Rectal smooth muscle tissue (tissue), 1 donor: ENCODE results near the gene PHF3.

Experiments used
- H3K27ac ChIP-seq: one replicate; pipeline ENCODE4 v1.7.0; 2013; ENCODE audit warnings: low read depth, low read length, inconsistent platforms
- H3K27me3 ChIP-seq: one replicate; pipeline ENCODE4 v1.7.0; 2013; ENCODE audit warnings: low read length; ENCODE audit not compliant: control insufficient read depth, insufficient read depth
- H3K36me3 ChIP-seq: one replicate; pipeline ENCODE4 v1.7.0; 2013; ENCODE audit warnings: low read length; ENCODE audit not compliant: control insufficient read depth, insufficient read depth
- H3K4me1 ChIP-seq: one replicate; pipeline ENCODE4 v1.7.0; 2013; ENCODE audit warnings: low read length; ENCODE audit not compliant: control insufficient read depth, insufficient read depth
- H3K4me3 ChIP-seq: one replicate; pipeline ENCODE4 v1.7.0; 2013; ENCODE audit warnings: low read length
- H3K9ac ChIP-seq: one replicate; pipeline ENCODE4 v1.7.0; 2013; ENCODE audit warnings: low read length

Gene PHF3

GRCh38 chr6:63615590-63615989 lies 20.0 kb upstream of the PHF3 start:
- Histone ChIP-seq H3K27ac (no peak overlapping the region), H3K36me3 (no peaks in the 10 kb centered on the region), H3K9ac (no peak overlapping the region), H3K4me1 (no peaks in the 10 kb centered on the region), H3K4me3 (no peak overlapping the region), H3K27me3 (no peaks in the 10 kb centered on the region)

GRCh38 chr6:63624091-63624490 lies 11.5 kb upstream of the PHF3 start:
- Histone ChIP-seq H3K4me1 (no peaks in the 10 kb centered on the region), H3K4me3 (no peak overlapping the region), H3K27ac (no peak overlapping the region), H3K27me3 (no peaks in the 10 kb centered on the region), H3K9ac (no peak overlapping the region), H3K36me3 (no peaks in the 10 kb centered on the region)

DNA sequence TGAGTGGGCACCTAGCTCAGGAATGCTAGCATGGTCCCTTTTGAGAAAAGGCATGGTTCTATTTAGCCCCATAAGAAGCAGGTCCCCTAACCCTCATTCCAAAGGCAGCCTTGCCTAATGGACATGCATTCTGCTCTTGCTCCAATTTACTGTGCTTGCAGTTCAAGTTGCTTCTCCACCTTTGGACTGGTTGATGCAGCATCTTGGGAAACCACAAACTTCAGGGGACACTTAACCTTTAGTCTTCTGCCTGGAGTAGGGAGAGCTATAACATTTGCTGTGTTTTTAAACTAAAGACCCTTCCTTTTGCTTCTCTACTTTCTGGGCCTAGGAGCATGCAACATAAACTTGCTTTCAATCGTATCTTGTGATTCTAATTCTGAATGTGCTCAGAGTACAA lies 5.1 kb upstream of the PHF3 start:
- Histone ChIP-seq H3K9ac (no peak overlapping the region), H3K27ac (no peak overlapping the region), H3K4me1 (no peaks in the 10 kb centered on the region), H3K27me3 (no peaks in the 10 kb centered on the region), H3K36me3 (no peaks in the 10 kb centered on the region), H3K4me3 (no peak overlapping the region)

- H3K27ac ChIP-seq, result no peak overlapping the region
- H3K27me3 ChIP-seq, result no peaks in the 10 kb centered on the region
- H3K36me3 ChIP-seq, result no peaks in the 10 kb centered on the region
- H3K4me1 ChIP-seq, result peaks cover 12% of the 10 kb centered on the region
- no peak overlapping the region for H3K9ac ChIP-seq
- no peak overlapping the region for H3K4me3 ChIP-seq
These were observed 972 bp upstream of the PHF3 start for GRCh38 chr6:63634630-63635029.

DNA sequence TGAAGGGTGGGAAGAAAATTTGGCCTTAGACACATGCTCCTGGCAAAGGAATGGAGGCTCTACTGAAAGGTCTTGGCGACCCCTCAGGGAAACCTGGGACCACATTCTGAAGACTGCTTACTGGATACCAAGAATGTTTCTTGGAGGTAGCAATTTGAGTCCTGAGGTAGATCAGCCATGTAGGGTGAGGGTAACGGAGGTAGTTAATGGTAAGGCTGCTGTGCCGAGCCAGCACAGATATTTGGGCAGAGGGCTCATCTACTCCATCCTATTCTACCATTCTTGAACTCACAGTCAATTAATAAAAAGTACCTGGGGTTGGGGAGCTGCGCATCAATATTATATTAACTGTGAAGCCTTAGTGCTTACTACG lies 401 bp upstream of the PHF3 start:
- H3K9ac ChIP-seq, result no peak overlapping the region
- H3K27ac ChIP-seq, result peak overlapping the region; percentile 93
- H3K27me3 ChIP-seq, result no peaks in the 10 kb centered on the region
- peaks cover 13% of the 10 kb centered on the region for H3K4me1 ChIP-seq
- peak overlapping the region; percentile 93 for H3K4me3 ChIP-seq
- no peaks in the 10 kb centered on the region for H3K36me3 ChIP-seq

GRCh38 chr6:63636518-63637021 lies 968 bp downstream of the PHF3 start:
- no peaks in the 10 kb centered on the region for H3K27me3 ChIP-seq
- peak overlapping the region; percentile 93 for H3K27ac ChIP-seq
- H3K4me3 ChIP-seq, result peak overlapping the region; percentile 93
- H3K36me3 ChIP-seq, result no peaks in the 10 kb centered on the region
- H3K9ac ChIP-seq, result peak overlapping the region; percentile 86
- H3K4me1 ChIP-seq, result peaks cover 13% of the 10 kb centered on the region

- Histone ChIP-seq H3K36me3 (no peaks in the 10 kb centered on the region), H3K9ac (no peak overlapping the region), H3K4me1 (peaks cover 13% of the 10 kb centered on the region), H3K4me3 (peak overlapping the region; percentile 93), H3K27me3 (no peaks in the 10 kb centered on the region), H3K27ac (no peak overlapping the region)
These were observed 2.4 kb downstream of the PHF3 start for GRCh38 chr6:63637865-63638445.

GRCh38 chr6:63640062-63640461 lies 4.5 kb downstream of the PHF3 start:
- no peaks in the 10 kb centered on the region for H3K27me3 ChIP-seq
- H3K36me3 ChIP-seq, result no peaks in the 10 kb centered on the region
- no peak overlapping the region for H3K9ac ChIP-seq
- peaks cover 15% of the 10 kb centered on the region for H3K4me1 ChIP-seq
- H3K4me3 ChIP-seq, result no peak overlapping the region
- H3K27ac ChIP-seq, result no peak overlapping the region

DNA sequence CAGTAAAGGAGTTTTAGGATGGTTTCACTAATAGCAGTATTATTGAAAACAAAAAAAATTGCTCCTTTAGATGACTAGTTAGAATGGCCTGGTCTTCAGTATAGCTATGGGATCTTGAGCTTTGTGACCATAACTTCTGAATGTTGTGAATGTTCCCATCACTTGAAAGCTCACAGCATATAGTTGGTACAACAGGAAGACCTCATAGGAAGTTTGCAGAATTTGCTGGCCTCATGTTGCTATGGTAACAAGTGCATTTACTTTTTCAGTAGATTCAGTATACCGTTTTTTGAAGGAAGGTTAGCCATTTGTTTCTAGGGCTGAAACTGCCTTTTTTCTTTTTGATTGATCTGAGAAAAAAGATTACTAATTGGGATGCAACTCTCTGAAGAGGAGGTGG lies 8.3 kb downstream of the PHF3 start:
- Histone ChIP-seq H3K27me3 (no peaks in the 10 kb centered on the region), H3K36me3 (no peaks in the 10 kb centered on the region), H3K4me3 (no peak overlapping the region), H3K9ac (no peak overlapping the region), H3K4me1 (peaks cover 8% of the 10 kb centered on the region), H3K27ac (no peak overlapping the region)

- H3K27ac ChIP-seq, result no peak overlapping the region
- H3K4me1 ChIP-seq, result peaks cover 9% of the 10 kb centered on the region
- no peaks in the 10 kb centered on the region for H3K27me3 ChIP-seq
- H3K36me3 ChIP-seq, result no peaks in the 10 kb centered on the region
- H3K9ac ChIP-seq, result no peak overlapping the region
- no peak overlapping the region for H3K4me3 ChIP-seq
These were observed 9.2 kb downstream of the PHF3 start for GRCh38 chr6:63644668-63645326.

DNA sequence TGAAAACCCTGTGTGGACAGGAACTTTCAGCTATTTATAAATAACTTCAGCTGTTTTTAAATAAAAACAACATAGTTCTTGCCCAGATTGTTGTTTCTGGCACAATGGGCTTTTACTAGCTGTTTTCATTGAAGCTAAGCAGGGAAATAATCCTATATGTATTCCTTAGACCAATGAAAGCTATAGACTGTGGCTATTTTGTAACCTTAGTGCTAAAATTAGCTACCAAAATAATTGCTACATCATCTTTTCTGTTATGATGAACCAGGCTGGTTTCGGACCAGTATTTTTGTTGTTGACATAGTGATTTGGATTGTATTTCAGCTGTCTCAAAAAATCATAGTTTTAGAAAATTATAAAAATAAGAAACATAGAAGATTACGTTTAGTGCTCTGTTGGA lies 13.7 kb downstream of the PHF3 start:
- peaks cover 8% of the 10 kb centered on the region for H3K4me1 ChIP-seq
- no peak overlapping the region for H3K9ac ChIP-seq
- H3K36me3 ChIP-seq, result no peaks in the 10 kb centered on the region
- H3K27ac ChIP-seq, result no peak overlapping the region
- H3K4me3 ChIP-seq, result no peak overlapping the region
- no peaks in the 10 kb centered on the region for H3K27me3 ChIP-seq

DNA sequence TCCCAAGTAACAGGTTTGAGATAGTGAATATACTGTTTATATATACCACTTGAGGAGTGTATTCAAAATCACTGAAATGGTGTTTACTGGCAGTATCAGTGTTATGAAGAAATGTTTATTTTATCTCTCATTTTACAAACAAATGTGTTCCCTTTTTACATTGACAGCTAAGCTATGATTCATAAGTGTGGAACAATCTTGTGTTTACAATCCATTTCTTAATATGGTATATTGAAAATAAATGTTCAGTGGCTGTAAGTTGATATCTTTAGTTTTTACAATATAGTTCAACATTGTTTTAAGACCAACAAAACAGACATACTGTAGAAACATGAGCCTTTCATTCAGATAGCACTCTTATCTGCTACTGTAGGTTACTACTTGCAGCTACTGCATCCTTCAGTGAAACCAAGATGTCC lies 14.3 kb downstream of the PHF3 start:
- no peak overlapping the region for H3K4me3 ChIP-seq
- H3K36me3 ChIP-seq, result no peaks in the 10 kb centered on the region
- no peak overlapping the region for H3K27ac ChIP-seq
- H3K4me1 ChIP-seq, result peaks cover 8% of the 10 kb centered on the region
- H3K27me3 ChIP-seq, result no peaks in the 10 kb centered on the region
- no peak overlapping the region for H3K9ac ChIP-seq

- Histone ChIP-seq H3K27ac (no peak overlapping the region), H3K9ac (no peak overlapping the region), H3K4me1 (peaks cover 11% of the 10 kb centered on the region), H3K36me3 (no peaks in the 10 kb centered on the region), H3K27me3 (no peaks in the 10 kb centered on the region), H3K4me3 (no peak overlapping the region)
These were observed 17.4 kb downstream of the PHF3 start for GRCh38 chr6:63652980-63653379.
